ENCODE measurements around the gene TANC1. TPM values are rescaled to one million over a fixed set of nuclear protein-coding genes. Genes with fewer than 3 reads are reported as not detected.

TANC1 gene
- total RNA-seq, 1 donor from 2014 or later: 56.9 TPM

DNA sequence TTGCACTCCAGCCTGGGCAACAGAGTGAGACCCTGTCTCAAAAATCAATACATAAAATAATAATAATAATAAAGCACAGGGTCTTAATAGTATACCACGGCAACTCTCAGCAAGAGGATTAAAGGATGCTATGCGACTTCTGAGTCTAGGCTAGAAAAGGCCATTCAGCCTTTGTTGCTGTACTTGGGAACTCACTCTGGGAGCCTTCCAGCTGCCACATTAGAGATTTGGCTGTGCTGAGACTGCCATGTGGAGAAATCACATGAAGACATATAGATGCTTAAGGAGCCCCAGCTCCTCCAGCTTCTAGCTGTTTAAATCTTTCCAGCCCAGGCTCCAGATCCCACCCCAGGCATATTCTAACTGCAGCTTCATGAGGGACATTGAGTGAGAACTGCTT, 8.2 kb upstream of the TANC1 start:
- Mint-ChIP-seq H3K4me1 (ENCODE audit: unreplicated experiment) (peaks cover 28% of the 10 kb centered on the region), H3K27ac (no peak overlapping the region), H3K4me3 (no peak overlapping the region), H3K36me3 (no peaks in the 10 kb centered on the region), H3K27me3 (no peaks in the 10 kb centered on the region), H3K9me3 (no peaks in the 10 kb centered on the region)
- no peak for DNase-seq (ENCODE audit: extremely low spot score, unreplicated experiment)
- TF ChIP-seq, protein P1, sequence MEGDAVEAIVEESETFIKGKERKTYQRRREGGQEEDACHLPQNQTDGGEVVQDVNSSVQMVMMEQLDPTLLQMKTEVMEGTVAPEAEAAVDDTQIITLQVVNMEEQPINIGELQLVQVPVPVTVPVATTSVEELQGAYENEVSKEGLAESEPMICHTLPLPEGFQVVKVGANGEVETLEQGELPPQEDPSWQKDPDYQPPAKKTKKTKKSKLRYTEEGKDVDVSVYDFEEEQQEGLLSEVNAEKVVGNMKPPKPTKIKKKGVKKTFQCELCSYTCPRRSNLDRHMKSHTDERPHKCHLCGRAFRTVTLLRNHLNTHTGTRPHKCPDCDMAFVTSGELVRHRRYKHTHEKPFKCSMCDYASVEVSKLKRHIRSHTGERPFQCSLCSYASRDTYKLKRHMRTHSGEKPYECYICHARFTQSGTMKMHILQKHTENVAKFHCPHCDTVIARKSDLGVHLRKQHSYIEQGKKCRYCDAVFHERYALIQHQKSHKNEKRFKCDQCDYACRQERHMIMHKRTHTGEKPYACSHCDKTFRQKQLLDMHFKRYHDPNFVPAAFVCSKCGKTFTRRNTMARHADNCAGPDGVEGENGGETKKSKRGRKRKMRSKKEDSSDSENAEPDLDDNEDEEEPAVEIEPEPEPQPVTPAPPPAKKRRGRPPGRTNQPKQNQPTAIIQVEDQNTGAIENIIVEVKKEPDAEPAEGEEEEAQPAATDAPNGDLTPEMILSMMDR (conservative IDR thresholded peaks at IDR 0.05): no peak

DNA sequence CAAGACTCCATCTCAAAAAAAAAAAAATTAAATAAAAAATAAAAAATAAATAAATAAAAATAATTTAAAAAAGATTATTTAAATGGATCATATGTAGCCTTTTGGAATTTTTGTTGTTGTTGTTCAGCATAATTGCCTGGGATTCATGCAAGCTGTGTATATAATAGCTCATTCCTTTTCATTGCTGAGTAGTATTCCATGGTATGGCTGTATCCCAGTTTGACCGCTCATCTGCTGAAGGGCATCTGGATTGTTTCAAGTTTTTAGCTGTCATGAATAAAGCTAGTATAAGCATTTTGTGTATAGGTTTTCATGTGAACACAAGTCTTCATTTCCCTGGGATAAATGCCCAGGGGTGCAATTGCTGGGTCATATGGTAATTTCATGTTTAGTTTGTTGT, 6.4 kb upstream of the TANC1 start:
- H3K27me3 Mint-ChIP-seq: no peaks in the 10 kb centered on the region
- no peak overlapping the region for H3K27ac Mint-ChIP-seq
- H3K9me3 Mint-ChIP-seq: no peaks in the 10 kb centered on the region
- DNase-seq (ENCODE audit: extremely low spot score, unreplicated experiment): no peak
- H3K36me3 Mint-ChIP-seq: no peaks in the 10 kb centered on the region
- TF ChIP-seq, protein P1 (conservative IDR thresholded peaks at IDR 0.05): no peak
- peaks cover 37% of the 10 kb centered on the region for H3K4me1 Mint-ChIP-seq (ENCODE audit: unreplicated experiment)
- H3K4me3 Mint-ChIP-seq: no peak overlapping the region

DNA sequence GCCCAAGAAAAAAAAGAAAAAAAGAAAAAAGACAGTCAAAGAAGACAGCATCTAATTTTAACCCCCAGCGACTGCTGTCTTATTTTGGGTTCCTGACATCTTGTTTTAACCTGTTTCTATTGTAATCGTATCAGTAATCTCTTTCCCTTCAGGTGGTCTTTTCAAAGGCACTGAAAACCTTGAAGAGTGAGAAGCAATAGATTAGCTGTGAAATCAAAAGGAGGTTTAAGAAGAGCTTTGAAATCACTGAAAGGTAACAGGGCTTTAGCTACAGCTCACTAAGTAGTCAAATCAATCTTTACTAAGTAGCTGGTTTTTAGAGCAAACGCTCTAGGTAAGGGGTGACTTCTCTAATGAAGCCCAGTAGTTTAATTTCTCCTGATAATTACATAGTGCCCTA, 5.4 kb upstream of the TANC1 start:
- Mint-ChIP-seq H3K27ac (no peak overlapping the region), H3K27me3 (no peaks in the 10 kb centered on the region), H3K4me1 (ENCODE audit: unreplicated experiment) (peaks cover 42% of the 10 kb centered on the region), H3K4me3 (no peak overlapping the region), H3K36me3 (no peaks in the 10 kb centered on the region), H3K9me3 (no peaks in the 10 kb centered on the region)
- no peak for DNase-seq (ENCODE audit: extremely low spot score, unreplicated experiment)
- TF ChIP-seq, protein P1 (conservative IDR thresholded peaks at IDR 0.05): no peak

DNA sequence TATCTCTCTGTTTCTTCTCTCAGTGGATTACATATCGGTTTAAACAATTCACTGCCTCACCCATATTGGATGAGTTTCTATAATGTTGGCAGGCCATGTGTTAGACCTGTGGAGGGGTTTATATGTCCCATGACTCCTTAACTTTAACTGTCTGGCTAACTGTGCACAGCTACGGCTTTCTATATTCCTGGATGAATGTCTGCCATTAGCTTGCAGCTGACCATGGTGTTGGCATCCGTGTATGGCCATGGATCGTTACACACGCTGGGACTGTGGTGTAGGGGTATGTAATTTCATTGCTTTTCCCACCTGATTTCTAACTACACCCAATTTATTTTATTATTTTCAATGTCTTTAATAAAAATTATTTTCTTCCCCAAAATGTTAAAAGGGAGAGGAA, 3.3 kb upstream of the TANC1 start:
- H3K27ac Mint-ChIP-seq: no peak overlapping the region
- no peaks in the 10 kb centered on the region for H3K9me3 Mint-ChIP-seq
- peaks cover 1% of the 10 kb centered on the region for H3K27me3 Mint-ChIP-seq
- no peak overlapping the region for H3K4me3 Mint-ChIP-seq
- DNase-seq (ENCODE audit: extremely low spot score, unreplicated experiment): no peak
- peaks cover 42% of the 10 kb centered on the region for H3K4me1 Mint-ChIP-seq (ENCODE audit: unreplicated experiment)
- peaks cover 2% of the 10 kb centered on the region for H3K36me3 Mint-ChIP-seq
- TF ChIP-seq, protein P1 (conservative IDR thresholded peaks at IDR 0.05): no peak

DNA sequence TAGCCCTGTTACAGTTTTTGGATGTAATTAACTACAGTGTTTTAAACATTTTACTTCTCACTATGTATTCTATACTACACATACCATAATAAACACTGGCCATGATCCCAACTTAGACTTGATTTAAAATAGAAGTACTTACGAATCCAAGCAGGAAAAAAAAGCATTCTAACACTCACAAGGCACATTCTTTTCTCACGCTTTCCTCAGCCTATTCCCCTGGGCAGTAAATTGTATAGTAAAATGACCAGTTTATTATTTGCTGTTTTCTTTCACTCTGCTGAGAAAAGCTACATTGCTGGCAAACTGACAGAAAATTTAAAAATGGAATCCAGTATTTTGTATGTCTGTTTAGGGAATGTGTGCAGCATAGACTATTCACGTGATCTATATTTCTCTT, 2.8 kb upstream of the TANC1 start:
- H3K9me3 Mint-ChIP-seq: no peaks in the 10 kb centered on the region
- H3K4me1 Mint-ChIP-seq (ENCODE audit: unreplicated experiment): peaks cover 42% of the 10 kb centered on the region
- no peak for DNase-seq (ENCODE audit: extremely low spot score, unreplicated experiment)
- TF ChIP-seq, protein P1 (conservative IDR thresholded peaks at IDR 0.05): no peak
- H3K4me3 Mint-ChIP-seq: peak overlapping the region; percentile 39
- peaks cover 2% of the 10 kb centered on the region for H3K27me3 Mint-ChIP-seq
- H3K27ac Mint-ChIP-seq: no peak overlapping the region
- H3K36me3 Mint-ChIP-seq: peaks cover 7% of the 10 kb centered on the region

DNA sequence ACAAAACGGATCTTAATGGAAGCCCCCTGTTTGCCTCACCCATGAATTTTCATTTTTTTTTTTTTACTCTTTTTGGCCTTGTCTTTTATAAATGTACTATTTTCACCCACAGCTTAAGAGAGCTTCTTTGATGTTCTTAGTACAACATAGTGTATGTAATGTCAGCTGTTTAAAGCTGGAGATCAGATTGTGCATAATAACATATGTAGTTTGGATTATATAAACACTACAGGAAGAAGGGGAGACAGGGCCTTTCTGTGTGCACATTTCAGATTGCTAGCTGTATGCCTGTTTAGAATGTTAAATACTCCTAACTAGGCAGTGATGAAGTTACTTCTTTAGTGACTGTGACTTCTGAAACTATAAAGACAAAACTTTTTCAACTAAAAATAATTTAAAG, 2.1 kb upstream of the TANC1 start:
- peaks cover 46% of the 10 kb centered on the region for H3K4me1 Mint-ChIP-seq (ENCODE audit: unreplicated experiment)

More for the DNA sequence above, 2.1 kb upstream of the TANC1 start:
- no peak for DNase-seq (ENCODE audit: extremely low spot score, unreplicated experiment)
- Mint-ChIP-seq H3K36me3 (peaks cover 7% of the 10 kb centered on the region), H3K27ac (peak overlapping the region; percentile 94), H3K4me3 (peak overlapping the region; percentile 19), H3K9me3 (no peaks in the 10 kb centered on the region), H3K27me3 (peaks cover 2% of the 10 kb centered on the region)
- TF ChIP-seq, protein P1 (conservative IDR thresholded peaks at IDR 0.05): no peak
